GM18858 (cell line): ENCODE results near the gene FAM171A2.
"Not testable (repeated sequence)": the region's sequence is repeated elsewhere in the genome, so short reads cannot be mapped to it uniquely, and the experiment has no call there.

Experiments
- ATAC-seq: cut with Tn5 transposase; IDR thresholded peaks from one replicate; pipeline ENCODE4 v1.9.1; 2021; ENCODE audit not compliant: unreplicated experiment

FAM171A2 gene

DNA sequence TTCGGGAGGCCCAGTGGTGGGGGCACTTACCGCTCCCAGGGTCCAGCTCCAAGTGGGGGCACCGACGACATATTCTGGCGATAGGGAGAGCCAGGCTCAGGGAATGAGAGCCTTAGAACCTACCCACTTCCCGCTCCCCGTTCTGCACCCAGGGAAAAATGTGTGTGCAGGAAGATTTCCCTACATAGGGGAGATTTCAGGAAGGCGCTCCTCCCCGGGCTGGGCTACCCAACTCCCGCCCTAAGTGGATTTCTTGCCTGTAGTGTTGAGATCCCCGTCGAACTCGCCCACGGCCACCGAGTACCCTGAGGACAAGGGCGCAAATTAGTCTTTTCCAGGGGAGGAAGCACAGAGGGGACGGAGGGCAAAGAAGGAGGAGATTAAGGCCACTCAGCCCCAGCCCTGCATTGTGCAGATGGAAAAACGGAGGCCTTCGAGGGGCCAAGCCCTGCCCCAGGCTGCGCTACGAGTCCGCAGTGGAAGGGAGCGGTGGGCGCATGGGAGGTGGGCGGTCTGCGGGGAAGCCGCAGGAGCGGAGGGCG, 20.7 kb upstream of the FAM171A2 start:
- ATAC-seq, result no peak

DNA sequence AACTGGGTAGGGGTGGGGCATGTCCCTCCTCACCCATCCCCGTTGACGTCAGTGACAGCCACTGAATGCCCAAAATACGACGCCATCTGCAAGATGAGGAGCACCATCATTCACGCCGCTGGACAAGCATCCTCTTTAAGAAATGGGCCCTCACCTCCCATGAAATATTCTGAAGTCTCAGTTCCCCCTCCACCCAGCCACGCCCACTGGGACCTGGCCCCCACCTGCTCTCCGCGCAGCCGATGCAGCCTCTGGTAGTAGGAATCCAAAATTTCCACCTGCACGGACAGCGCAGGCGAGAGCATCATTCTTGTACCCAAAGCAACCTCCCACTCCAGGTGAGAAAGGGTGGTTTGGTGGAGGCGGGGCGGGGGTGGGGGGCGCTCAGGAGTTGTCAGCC, 20.2 kb upstream of the FAM171A2 start:
- no peak for ATAC-seq

DNA sequence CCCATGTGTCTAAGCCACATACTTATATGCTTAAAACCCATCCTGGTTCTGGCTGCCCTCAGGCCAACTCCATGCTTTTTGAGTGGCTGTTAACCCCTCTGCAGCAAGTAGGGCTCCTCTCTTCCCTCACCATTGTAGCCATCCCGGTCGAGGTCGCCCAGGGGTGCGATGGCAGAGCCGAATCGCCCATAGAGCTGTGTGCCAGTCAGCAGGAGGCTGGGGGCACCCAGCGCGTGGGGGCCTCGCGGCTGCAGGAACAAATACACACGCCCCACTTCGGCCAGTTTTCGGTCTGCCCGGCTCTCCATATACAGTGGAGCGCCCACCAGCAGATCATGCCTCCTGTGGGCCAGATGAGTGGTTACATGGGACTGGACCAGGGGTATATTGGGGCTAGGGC, 19.7 kb upstream of the FAM171A2 start:
- no peak for ATAC-seq

DNA sequence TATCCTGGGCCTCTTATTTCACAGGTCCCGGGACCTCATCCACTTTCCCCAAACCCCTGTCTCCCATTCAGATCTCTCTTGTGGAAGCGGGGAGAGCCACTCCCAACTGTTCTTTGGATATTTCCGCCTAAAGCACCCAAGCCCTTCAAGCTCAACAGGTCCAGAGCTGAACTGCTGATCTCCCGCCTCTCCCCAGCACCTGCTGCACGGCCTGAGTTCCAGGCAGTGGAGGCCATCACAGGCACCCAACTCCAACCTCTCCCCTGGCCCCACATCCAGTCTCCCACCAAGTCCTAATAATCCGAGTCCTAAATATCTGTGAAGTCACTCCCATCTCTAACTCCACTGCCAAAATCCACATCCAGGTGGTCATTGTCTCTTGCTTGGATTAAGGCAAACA, 19.3 kb upstream of the FAM171A2 start:
- ATAC-seq, result no peak

DNA sequence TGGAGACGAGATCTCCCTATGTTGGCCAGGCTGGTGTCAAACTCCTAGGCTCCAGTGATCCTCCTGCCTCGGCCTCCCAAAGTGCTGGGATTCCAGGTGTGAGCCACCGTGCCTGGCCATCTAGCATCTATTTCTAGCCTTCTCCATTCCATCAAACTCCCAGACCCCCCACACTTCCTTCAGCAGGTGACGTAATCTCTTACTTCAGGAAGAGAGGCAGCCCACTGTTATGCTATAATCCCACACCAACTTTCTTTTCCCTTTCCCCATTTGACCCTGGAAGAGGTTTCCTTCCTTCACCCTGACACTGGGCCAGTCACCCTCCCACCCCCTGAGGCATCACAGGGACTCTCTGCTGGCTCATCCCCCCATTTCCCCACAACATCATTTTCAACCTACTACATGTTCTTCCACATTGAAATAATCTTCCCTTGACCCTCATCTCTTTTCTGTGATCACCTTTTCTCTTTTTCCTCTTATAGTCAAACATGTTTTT, 18.2 kb upstream of the FAM171A2 start:
- ATAC-seq, result no peak

DNA sequence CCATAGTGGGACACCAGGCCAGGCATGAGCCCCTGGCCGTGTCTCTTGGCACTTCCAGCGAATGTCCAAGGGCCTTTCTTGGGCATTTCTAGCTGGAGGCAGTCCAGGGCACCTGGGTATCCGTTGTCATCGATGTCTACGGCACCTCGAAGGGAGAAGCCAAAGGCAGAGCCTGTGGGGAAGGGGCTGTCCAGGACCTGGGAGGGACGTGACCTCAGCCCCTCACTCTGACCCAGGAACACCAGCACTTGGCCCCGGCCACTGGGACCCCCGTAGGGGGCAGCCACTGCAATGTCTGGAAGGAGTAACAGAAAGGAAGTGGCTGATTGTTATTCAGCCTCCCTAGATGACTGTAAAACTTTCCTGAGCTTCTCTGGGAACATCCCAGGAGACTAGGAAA, 17.1 kb upstream of the FAM171A2 start:
- ATAC-seq, result no peak

DNA sequence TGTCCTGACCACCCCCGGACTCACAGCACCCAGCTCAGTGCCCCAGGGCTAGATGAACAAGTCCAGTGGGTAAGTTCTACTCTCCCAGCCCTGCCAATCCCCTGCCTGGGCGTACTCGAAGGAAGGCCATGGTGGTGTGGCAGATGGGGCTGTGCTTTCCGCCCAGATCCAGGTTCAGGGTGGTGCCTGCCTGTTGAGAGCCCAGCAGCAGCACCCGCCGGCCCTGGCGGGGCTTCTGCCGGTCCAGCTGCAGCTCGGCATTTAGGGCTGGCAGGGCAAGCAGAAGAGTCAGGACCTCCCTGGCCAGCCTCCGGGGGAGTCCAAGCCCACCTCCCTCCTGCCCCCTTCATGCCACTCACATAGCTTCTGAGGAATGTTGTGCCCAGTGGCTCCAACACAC, 16.2 kb upstream of the FAM171A2 start:
- no peak for ATAC-seq

DNA sequence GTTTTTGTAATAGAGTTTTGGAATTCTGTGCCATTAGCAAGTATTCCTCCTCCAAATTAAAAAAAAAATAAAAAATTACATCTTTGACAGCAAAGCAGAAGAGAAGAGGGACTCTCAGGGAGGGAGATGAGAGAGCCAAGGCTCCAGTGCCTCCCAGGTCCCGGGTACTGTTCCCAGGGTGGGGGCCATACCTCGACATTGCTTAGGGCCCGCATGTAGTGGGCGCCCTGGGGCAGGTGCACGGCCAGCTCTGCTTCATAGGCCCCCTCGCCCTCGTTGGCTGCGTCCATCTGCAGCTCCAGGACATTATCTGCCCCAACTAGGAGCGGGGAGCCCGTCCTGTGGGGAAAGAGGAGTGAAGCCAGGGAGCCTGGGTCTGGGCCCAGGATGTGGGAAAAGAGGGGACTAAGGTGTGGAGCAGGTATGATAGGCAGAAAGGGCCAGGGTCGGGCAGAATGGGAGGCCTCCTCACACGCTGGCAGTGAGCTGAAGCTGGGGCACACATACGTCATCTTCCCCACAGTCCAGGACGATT, 14.6 kb upstream of the FAM171A2 start:
- ATAC-seq, result no peak

DNA sequence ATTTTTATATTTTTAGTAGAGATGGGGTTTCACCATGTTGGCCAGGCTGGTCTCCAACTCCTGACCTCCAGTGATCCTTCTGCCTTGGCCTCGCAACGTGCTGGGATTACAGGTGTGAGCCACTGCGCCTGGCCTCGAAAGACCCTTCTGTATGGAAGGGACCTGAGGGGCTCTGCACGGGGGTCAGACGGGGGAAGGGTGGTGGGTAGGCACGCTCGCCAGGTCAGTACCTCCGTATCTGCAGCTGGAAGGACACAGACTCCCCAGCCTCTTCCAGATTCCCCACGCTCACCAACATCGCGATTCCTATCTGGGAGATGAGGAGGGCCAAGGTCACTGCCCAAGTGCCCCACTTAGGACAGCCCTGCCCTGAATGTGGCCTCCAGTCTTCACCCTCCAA, 13.1 kb upstream of the FAM171A2 start:
- ATAC-seq, result no peak

DNA sequence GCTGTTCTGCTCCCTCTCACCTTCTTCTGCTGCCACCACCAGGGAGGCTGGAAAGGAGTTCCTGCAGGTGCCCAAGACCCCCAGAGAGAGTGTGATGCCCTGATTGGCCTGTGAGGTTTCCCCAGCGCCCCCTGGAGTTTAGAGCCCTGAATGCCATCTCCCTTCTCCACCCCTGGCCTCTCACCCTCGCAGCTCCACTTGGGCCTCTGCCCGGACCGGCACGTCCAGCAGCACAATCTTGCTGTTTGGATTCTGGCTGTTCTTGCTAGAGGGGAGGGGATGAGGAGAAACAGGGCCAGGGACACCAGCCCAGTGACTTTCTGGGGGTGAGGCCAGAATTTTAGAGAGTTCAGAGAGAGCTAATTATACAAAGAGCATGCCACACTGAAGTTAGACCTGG, 12.5 kb upstream of the FAM171A2 start:
- no peak for ATAC-seq

DNA sequence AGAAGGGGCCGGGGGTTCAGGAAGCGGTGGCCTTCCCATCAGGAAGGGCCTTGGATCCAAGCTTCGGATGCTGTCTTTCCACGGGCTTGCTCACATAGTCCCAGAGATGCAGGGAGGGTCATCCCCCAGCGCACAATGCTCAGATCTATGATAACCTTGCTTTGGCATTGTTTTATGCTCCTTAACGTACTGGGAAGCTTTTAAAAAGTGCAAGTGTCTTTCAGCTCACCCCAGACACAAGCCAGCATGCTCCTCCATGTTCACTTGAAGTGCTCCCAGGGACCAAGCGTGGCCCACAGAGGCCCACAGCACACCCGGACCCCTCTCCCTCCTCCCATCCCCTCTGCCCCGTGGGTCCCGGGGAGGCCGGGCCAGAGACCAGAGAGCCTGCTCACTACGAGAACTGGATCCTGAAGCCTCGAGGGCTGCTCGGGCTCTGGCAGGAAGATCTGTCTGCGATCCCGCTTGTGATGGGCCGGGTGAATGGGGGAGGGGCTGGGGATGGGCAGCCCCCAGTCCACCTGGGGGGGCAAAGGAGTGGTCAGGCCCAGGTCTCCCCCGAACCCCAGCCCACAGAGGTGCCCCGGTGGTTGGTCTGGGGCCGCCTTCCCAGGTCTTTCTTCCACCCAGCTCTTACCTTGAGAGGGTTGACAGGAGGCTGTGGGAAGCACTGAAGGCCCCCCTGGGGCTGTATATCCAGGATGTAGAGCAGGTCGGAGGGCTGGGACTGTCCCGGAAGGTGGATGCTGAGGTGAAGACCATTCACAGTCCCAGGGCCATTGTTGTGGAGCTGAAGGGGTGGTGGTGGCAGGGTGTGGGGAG, 11.8 kb upstream of the FAM171A2 start:
- no peak for ATAC-seq

DNA sequence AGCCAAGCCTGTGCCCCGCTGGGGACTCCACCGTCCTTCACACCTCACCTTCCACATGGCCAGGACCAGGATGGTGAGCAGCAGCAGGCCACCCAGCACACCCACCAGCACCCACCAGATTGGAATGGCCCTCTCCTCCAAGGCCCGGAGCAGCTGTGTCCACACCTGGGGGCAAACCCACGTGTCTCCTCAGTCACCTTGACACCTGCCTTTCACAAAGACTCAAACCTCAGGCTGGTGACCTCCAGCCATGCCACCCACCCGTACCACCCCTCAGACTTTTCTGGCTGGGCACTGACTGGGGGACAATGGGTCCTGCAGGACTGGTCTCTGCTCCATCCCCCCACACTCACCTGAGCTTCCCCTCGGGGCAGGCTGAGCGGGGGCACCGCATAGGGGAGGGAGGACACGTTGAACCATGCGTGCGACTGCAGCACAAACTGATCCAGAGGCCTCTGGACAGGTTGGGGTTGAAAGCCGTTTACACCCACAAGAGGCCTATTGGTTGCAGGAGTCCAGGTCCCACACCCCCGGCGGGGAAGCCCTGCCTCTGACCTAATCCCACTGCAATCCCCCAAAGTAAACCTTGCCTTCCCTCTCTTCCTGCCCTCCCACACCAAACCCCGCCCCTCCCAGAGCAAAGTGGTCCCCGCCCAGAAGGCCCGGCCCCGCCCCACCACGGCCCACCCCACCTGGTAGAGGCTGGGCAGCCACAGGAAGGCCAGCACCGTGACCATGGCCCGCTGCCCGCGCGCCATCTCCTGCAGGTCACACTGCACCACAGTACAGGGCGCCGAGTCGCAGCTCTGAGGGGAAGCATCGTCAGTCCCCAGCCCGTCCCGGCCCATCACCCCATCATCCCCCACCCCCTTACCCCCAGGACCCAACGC, 10.9 kb upstream of the FAM171A2 start:
- ATAC-seq, result no peak

DNA sequence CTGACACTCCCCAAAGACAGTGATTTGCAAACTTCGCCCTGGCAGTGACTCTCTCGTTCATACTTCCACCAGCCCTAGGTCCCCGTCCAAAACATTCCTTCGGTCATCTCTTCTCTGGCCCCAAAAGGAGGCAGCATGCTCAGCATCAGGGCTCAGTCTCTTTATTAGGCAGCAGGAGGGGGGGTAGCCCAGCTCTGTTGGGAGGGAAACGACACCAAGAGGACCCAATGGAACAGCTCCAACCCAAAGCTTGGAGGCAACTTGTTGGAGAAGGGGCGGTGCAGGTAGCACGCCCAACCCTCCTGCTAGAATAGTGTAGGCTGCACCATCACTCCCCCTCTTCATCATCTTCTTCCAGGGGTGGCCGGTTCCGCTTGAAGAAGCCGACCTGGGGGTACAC, 8.4 kb upstream of the FAM171A2 start:
- no peak for ATAC-seq

DNA sequence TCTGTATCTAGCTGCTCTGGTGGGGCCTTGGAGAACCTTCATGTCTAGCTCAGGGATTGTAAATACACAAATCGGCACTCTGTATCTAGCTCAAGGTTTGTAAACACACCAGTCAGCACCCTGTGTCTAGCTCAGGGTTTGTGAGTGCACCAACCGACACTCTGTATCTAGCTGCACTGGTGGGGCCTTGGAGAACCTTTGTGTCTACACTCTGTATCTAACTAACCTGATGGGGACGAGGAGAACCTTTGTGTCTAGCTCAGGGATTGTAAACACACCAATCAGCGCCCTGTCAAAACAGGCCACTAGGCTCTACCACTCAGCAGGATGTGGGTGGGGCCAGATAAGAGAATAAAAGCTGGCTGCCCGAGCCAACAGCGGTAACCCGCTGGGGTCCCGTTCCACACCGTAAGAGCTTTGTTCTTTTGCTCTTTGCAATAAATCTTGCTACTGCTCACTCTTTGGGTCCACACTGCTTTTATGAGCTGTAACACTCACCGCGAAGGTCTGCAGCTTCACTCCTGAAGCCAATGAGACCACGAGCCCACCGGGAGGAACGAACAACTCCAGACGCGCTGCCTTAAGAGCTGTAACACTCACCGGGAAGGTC, 5.9 kb upstream of the FAM171A2 start:
- ATAC-seq, result not testable (repeated sequence)

DNA sequence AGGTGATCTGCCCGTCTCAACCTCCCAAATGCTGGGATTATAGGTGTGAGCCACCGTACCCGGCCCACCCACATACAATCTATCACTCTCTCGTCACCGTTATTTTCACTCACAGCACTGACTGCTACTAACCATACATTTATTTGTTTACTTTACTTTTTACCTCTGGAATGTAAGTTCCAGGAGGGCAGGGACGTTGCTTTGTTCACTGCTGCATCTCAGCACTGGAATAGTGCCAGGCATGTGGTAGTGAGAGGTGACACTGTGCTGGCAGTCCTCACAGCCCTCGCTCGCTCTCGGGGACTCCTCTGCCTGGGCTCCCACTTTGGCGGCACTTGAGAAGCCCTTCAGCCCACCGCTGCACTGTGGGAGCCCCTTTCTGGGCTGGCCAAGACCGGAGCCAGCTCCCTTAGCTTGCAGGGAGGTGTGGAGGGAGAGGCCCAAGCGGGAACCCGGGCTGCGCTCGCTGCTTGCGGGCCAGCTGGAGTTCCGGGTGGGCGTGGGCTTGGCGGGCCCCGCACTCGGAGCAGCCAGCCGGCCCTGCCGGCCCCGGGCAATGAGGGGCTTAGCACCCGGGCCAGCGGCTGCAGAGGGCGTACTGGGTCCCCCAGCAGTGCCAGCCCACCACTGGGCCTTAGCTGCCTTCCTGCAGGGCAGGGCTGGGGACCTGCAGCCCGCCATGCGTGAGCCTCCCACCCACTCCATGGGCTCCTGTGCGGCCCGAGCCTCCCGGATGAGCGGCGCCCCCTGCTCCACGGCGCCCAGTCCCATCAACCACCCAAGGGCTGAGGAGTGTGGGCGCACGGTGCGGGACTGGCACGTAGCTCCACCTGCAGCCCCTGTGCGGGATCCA, 5.0 kb upstream of the FAM171A2 start:
- ATAC-seq, result not testable (repeated sequence)

DNA sequence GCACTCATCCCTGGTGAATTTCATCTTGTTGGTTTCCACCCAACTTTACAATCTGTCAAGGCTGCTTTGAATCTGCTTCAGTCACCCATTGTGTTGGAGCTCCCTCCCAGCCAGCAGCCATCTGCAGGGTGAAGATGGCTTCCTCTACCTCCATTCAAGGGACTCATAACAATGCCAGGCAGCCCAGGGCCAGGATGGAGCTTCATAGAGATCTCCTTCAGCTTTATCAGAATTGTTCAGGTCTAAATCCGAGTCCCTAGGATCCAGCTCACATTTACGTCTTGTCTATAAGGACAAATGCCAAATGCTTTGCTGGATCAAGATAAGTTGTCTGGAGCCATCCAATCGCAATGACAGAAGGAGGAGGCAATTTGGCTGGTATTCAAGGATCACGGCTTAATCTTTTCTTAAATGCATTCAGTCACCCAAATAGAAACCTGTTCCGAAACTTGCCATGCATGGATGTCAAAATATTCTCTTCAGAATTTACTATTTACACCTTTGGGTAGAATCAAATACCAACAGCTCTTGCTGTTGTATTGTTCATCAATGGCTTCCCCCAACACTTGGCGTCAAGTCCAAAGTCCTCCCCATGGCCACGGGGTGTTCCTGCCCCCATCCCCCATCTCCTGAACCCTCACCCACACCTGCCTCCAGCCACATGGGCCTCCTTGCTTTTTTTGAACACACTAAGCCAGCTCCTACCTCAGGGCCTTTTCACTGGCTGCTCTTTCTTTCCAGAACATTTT, 3.8 kb upstream of the FAM171A2 start:
- no peak for ATAC-seq

DNA sequence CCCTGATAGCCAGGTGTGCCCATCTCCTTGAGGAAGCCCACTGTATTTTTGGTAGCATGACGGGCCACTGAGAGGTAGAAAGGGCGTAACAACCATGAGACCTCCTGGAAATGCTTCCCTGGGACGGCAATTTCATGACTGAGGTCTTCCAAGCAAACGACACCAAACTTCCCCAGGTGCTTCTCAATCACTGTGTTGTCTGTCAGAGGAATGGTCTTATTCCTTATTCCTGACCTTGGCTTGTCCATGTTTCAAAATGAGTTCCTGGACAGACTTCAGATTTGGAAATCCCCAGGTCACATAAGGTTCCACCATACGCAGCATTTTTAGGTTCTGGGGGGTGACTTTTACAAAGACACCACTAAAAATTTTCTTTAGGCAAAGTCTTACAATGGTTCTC, 1.4 kb upstream of the FAM171A2 start:
- ATAC-seq, result not testable (repeated sequence)

DNA sequence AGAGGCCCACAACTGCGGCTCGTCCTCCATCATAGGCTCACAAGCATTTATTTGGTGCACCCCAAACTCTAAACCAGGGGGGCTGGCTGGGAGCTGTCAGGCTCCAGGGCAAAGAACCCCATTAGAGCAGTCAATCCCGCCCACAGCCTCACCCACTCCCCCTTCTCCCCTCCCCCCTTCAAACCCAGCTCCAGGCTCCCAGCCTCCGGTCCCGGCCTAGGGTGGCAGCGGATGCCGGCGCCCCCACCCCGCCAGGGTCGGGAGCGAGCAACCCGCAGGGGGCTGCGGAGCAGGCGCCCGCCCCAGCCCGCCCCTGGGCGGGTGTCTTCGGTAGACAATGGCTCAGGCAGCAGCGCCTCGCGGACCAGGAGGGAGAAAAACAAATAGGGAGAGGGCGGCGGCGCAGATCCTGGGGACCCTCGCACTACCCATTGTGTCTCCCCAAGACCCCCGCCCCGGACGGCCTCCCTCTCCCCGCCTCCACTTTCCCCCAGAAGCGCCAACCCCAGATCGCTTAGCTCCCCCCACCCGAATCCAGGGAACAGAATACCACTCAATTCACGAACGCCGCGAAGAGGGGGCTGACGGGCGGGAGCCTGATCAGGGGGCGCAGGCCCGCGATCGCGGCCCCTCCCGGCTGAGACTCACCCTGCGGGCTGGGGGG, 572 bp downstream of the FAM171A2 start:
- no peak for ATAC-seq

DNA sequence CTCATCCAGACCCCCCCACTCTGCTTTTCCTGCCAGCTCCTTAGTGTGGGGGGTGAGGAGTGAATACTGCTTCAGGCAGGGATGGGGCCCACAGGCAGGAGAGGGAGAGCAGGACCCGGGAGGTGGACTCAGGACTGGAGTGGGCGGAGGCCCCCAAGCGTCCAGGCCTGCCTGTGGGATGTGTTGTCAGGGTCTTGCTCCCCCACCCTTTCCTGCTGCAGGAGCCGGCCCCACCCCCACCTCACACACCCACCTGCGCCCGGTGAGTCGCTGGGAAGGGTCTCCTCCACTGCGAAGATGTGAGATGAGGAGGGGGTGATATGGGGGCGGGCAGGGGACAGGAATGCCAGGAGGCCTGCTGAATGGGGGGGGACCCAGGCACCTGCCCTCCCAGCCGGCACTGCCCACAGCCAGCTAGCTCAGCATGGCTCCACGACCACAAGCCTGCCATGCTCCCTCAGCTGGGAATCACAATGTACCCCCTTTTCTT, 1.1 kb downstream of the FAM171A2 start:
- ATAC-seq, result no peak
